K562 (cell line): ENCODE data around the gene MOB1A.

ENCODE experiments used
- HDGF ChIP-seq: fragments of 450-650 bp; IDR thresholded peaks from 2 replicates; pipeline ENCODE4 v1.6.1; 2016
- JUNB ChIP-seq: fragments of 450-650 bp; formaldehyde crosslinking; conservative IDR thresholded peaks from 2 replicates; pipeline ENCODE4 v1.4.0; 2020; ENCODE audit warnings: mild to moderate bottlenecking
- JUND ChIP-seq, 2 experiments: IDR thresholded peaks; 2 replicates in 1 of 2; 3 replicates in 1 of 2; pipeline ENCODE4 v1.6.1; 2011; ENCODE audit warnings: borderline replicate concordance in 2 of 2, low read depth in 2 of 2, low read length in 2 of 2, improper control_type of control experiment in 1 of 2, missing biosample characterization in 1 of 2, missing genetic modification characterization in 1 of 2, missing genetic modification reagents in 1 of 2
- MYC ChIP-seq, 2 experiments: fragments of 250-450 bp in 1 of 2; sonication (Bioruptor Pico) in 1 of 2; IDR thresholded peaks; 2 replicates each; pipeline versions ENCODE4 v1.5.1 to v1.6.1; 2012 to 2021; ENCODE audit warnings: low read depth in 2 of 2, borderline replicate concordance in 1 of 2, improper control_type of control experiment in 1 of 2, low read length in 1 of 2, mild to moderate bottlenecking in 1 of 2, moderate library complexity in 1 of 2
- POLR2A ChIP-seq: fragments of 450-650 bp; conservative IDR thresholded peaks from 2 replicates; pipeline ENCODE4 v1.6.1; 2016
- TBP ChIP-seq: optimal IDR thresholded peaks from 2 replicates; pipeline ENCODE3; 2011; ENCODE audit warnings: low read depth, low read length, improper control_type of control experiment
- ZNF76 ChIP-seq: fragments of 250-450 bp; sonication (Bioruptor Pico); IDR thresholded peaks from 2 replicates; pipeline ENCODE4 v1.4.0; 2020; ENCODE audit warnings: mild to moderate bottlenecking, moderate library complexity, borderline replicate concordance
- TF ChIP-seq, protein P1 (sequence below): fragments of 250-450 bp; sonication (Bioruptor Pico); IDR thresholded peaks from 2 replicates; pipeline ENCODE4 v1.8.0; 2021; ENCODE audit warnings: moderate library complexity, mild to moderate bottlenecking, inconsistent platforms
- TF ChIP-seq, protein P2 (sequence below), 3 experiments: IDR thresholded peaks in 2 of 3; conservative IDR thresholded peaks in 1 of 3; 2 replicates each; pipeline ENCODE4 v1.5.1; 2011 to 2012; ENCODE audit warnings: low read length in 3 of 3, mild to moderate bottlenecking in 3 of 3, control low read depth in 2 of 3, improper control_type of control experiment in 1 of 3, inconsistent platforms in 1 of 3, low read depth in 1 of 3, mixed read lengths in 1 of 3, moderate library complexity in 1 of 3; ENCODE audit not compliant: insufficient read depth in 2 of 3

DNA sequence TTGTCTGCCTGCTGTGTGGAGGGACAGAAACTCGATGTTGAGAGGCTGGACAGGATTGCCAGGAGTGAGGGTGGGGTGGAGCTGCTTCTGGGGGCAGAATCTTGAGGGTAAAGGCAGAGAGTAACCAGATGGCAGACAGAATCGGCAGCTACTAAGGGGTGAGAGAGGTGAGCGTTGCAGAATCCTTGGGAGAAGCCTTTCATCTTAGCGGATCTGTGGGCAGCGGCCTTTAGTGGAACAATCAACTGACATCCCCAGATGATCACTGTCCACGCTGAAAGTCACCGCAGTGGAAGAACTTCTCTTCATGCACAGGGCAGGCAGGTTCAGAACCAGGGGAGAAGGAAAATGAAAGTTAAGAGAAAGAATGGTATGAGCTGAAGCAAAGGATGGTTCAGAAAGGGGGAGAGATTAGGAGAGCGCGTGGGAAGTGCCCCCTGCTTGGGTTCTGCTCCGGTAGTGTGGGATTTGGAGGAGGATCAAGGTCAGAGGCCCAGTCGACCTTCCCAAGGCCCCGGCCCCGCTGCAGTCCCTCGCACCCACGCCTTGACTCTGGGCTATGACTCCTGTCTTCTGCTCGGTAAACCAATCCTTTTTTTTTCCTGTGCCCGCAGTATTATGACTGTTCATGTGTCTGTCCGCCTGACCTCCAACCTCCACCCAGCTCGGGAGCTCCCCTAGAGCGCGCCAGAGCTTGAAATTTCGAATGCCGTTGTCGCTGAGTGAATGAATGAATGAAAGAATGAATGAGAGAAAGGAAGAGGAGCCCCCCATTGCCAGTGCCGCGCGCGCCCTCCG lies 31.6 kb downstream of the MOB1A start:
- TF ChIP-seq JUND (IDR thresholded peaks at IDR 0.05; ENCODE audit: borderline replicate concordance, low read depth, low read length) (no peak), JUND (tag; IDR thresholded peaks at IDR 0.05; ENCODE audit: borderline replicate concordance, low read depth, low read length) (no peak), POLR2A (no peak), MYC (IDR thresholded peaks at IDR 0.05; ENCODE audit: low read depth, low read length) (no peak), MYC (CRISPR knock-in tag; IDR thresholded peaks at IDR 0.05; ENCODE audit: borderline replicate concordance, low read depth) (no peak), HDGF (no peak), JUNB (CRISPR knock-in tag) (no peak), ZNF76 (CRISPR knock-in tag) (no peak), TBP (no peak)
- TF ChIP-seq, protein P1, sequence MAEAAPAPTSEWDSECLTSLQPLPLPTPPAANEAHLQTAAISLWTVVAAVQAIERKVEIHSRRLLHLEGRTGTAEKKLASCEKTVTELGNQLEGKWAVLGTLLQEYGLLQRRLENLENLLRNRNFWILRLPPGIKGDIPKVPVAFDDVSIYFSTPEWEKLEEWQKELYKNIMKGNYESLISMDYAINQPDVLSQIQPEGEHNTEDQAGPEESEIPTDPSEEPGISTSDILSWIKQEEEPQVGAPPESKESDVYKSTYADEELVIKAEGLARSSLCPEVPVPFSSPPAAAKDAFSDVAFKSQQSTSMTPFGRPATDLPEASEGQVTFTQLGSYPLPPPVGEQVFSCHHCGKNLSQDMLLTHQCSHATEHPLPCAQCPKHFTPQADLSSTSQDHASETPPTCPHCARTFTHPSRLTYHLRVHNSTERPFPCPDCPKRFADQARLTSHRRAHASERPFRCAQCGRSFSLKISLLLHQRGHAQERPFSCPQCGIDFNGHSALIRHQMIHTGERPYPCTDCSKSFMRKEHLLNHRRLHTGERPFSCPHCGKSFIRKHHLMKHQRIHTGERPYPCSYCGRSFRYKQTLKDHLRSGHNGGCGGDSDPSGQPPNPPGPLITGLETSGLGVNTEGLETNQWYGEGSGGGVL (CRISPR knock-in tag) = no peak
- TF ChIP-seq, protein P2, sequence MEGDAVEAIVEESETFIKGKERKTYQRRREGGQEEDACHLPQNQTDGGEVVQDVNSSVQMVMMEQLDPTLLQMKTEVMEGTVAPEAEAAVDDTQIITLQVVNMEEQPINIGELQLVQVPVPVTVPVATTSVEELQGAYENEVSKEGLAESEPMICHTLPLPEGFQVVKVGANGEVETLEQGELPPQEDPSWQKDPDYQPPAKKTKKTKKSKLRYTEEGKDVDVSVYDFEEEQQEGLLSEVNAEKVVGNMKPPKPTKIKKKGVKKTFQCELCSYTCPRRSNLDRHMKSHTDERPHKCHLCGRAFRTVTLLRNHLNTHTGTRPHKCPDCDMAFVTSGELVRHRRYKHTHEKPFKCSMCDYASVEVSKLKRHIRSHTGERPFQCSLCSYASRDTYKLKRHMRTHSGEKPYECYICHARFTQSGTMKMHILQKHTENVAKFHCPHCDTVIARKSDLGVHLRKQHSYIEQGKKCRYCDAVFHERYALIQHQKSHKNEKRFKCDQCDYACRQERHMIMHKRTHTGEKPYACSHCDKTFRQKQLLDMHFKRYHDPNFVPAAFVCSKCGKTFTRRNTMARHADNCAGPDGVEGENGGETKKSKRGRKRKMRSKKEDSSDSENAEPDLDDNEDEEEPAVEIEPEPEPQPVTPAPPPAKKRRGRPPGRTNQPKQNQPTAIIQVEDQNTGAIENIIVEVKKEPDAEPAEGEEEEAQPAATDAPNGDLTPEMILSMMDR (IDR thresholded peaks at IDR 0.05 in 2 of 3, conservative IDR thresholded peaks at IDR 0.05 in 1 of 3; ENCODE audit: insufficient read depth in 2 of 3, low read depth in 1 of 3, low read length in 3 of 3) = no peak
